Measurements from ENCODE around the gene ZBTB38. TPM values are rescaled to one million over a fixed set of nuclear protein-coding genes. Genes with fewer than 3 reads are reported as not detected.

ZBTB38 gene
- total and polyA plus RNA-seq, 2 donors (not counting 3 experiments of a cell fraction or from before 2014, with no cell fraction given) = 31.1 to 85.2 TPM

- CTCF ChIA-PET = interaction anchor here (1.1 to 2.1 kb wide), 4 partner anchors 7 to 13 kb away, joined by 4 to 8 read pairs (median 4); no protein-coding TSS in a partner anchor
- H3K4me1 ChIP-seq (ENCODE audit: control insufficient read depth, extremely low read depth, insufficient read depth, low read length) = peaks cover 24% of the 10 kb centered on the region
- intact Hi-C loops (cut with micrococcal nuclease) = loop anchor here (1.0 kb wide), 1 partner anchor 7 kb away; no protein-coding TSS in a partner anchor
- H3K36me3 ChIP-seq (ENCODE audit: control insufficient read depth in 2 of 2, extremely low read depth in 1 of 2, insufficient read depth in 2 of 2, low read length in 2 of 2) = no peaks in the 10 kb centered on the region
- H3K9ac ChIP-seq (replicated peaks; ENCODE audit: extremely low read depth, insufficient read depth, low read length) = no peak overlapping the region
- H4K20me1 ChIP-seq (replicated peaks; ENCODE audit: control insufficient read depth, extremely low read depth, insufficient read depth, low read length) = no peaks in the 10 kb centered on the region
- H3K4me3 ChIP-seq (replicated peaks in 1 of 3; ENCODE audit: insufficient read depth in 1 of 3, low read depth in 1 of 3, low read length in 3 of 3) = no peak overlapping the region
- no peak overlapping the region for H3K27ac ChIP-seq (ENCODE audit: insufficient read depth, low read depth, low read length)
- no peaks in the 10 kb centered on the region for H3K27me3 ChIP-seq (ENCODE audit: control insufficient read depth in 2 of 2, insufficient read depth in 2 of 2, low read length in 2 of 2)
- POLR2A ChIA-PET = no interaction called here
- H3K79me2 ChIP-seq (ENCODE audit: control insufficient read depth, insufficient read depth, low read length) = no peaks in the 10 kb centered on the region
- no peaks in the 10 kb centered on the region for H3K9me1 ChIP-seq (replicated peaks; ENCODE audit: control insufficient read depth, extremely low read depth, insufficient read depth, low read length)
- H2AFZ ChIP-seq (ENCODE audit: low read depth, low read length) = no peak overlapping the region
- H3K9me3 ChIP-seq (replicated peaks; ENCODE audit: control insufficient read depth, insufficient read depth, low read length) = no peaks in the 10 kb centered on the region
- DNase-seq (ENCODE audit: low read depth, low spot score) (no peak), FAIRE-seq (no peak)
- dilution Hi-C loops (cut with MboI; ENCODE audit: extremely low pct_ligation_motif_present, low sequenced_read_pairs) = no loop called here
- no TSS peak for BruUV-seq (replicated peaks)
- H3K4me2 ChIP-seq (ENCODE audit: insufficient read depth, low read length) = no peak overlapping the region
- TF ChIP-seq MYC (IDR thresholded peaks at IDR 0.05; ENCODE audit: low read depth, low read length) (no peak), MAX (IDR thresholded peaks at IDR 0.05; ENCODE audit: insufficient read depth, insufficient read length) (no peak), POLR2A (IDR thresholded peaks at IDR 0.05; ENCODE audit: low read depth, low read length) (no peak), GATA2 (IDR thresholded peaks at IDR 0.05; ENCODE audit: insufficient read depth, insufficient read length, low read depth, low read length) (no peak), POLR2AphosphoS5 (IDR thresholded peaks at IDR 0.05; ENCODE audit: insufficient read depth, low read depth, low read length) (no peak), FOS (IDR thresholded peaks at IDR 0.05; ENCODE audit: borderline replicate concordance, insufficient read depth, low read length) (no peak), JUN (IDR thresholded peaks at IDR 0.05; ENCODE audit: borderline replicate concordance, insufficient read depth, insufficient read length, low read depth) (no peak), CTCF (IDR thresholded peaks at IDR 0.05; ENCODE audit: extremely low read depth in 1 of 2, insufficient read depth in 1 of 2, low read depth in 1 of 2, low read length in 2 of 2) (no peak), EZH2 (IDR thresholded peaks at IDR 0.05; ENCODE audit: borderline replicate concordance, low read depth, low read length, severe bottlenecking) (no peak)
These were observed 44.2 kb upstream of the ZBTB38 start for GRCh38 chr3:141323936-141324704.

Measured in endothelial cell of umbilical vein (primary cell).